Progenitor cell of endocrine pancreas (in vitro differentiated cells): ENCODE results near the gene NME3. TPM values are rescaled to one million over a fixed set of nuclear protein-coding genes. Genes with fewer than 3 reads are reported as not detected.

Experiments
- DNase-seq: peaks from one replicate; pipeline ENCODE4 v3.0.0; 2021; ENCODE audit warnings: low spot score; ENCODE audit not compliant: unreplicated experiment
- H3K27ac Mint-ChIP-seq: 2 replicates; pipeline ENCODE4 v1.8.0; 2021; ENCODE audit warnings: mild to moderate bottlenecking, moderate library complexity, mixed read lengths
- H3K27me3 Mint-ChIP-seq: 2 replicates; pipeline ENCODE4 v1.8.0; 2021; ENCODE audit warnings: mixed read lengths
- H3K36me3 Mint-ChIP-seq: 2 replicates; pipeline ENCODE4 v1.8.0; 2022; ENCODE audit warnings: mixed read lengths; ENCODE audit not compliant: insufficient read depth
- H3K4me1 Mint-ChIP-seq: 2 replicates; pipeline ENCODE4 v1.8.0; 2021; ENCODE audit warnings: low read depth, mixed read lengths
- H3K4me3 Mint-ChIP-seq: 2 replicates; pipeline ENCODE4 v1.8.0; 2021; ENCODE audit warnings: low read depth, mild to moderate bottlenecking, moderate library complexity, mixed read lengths
- H3K9me3 Mint-ChIP-seq: 2 replicates; pipeline ENCODE4 v1.8.0; 2021; ENCODE audit warnings: low read depth, mixed read lengths
- CTCF ChIP-seq: fragments of 200-600 bp; sonication (generic); IDR thresholded peaks from one replicate; pipeline ENCODE4 v1.5.0; 2021; ENCODE audit warnings: antibody characterized with exemption, mild to moderate bottlenecking; ENCODE audit not compliant: unreplicated experiment
- total RNA-seq: library from RNA; stranded (reverse); gene quantifications from 2 replicates; pipeline ENCODE4 v1.2.1, GENCODE V29; 2021

NME3 gene
- total RNA-seq, 1 donor from 2014 or later: 34.4 TPM

- TF ChIP-seq CTCF: no peak
- Mint-ChIP-seq H3K36me3 (no peaks in the 10 kb centered on the region), H3K27me3 (no peaks in the 10 kb centered on the region), H3K4me1 (no peaks in the 10 kb centered on the region), H3K9me3 (no peaks in the 10 kb centered on the region), H3K4me3 (no peak overlapping the region), H3K27ac (no peak overlapping the region)
- DNase-seq: no peak
Measured at GRCh38 chr16:1745181-1745899, 26.0 kb downstream of the NME3 start.

DNA sequence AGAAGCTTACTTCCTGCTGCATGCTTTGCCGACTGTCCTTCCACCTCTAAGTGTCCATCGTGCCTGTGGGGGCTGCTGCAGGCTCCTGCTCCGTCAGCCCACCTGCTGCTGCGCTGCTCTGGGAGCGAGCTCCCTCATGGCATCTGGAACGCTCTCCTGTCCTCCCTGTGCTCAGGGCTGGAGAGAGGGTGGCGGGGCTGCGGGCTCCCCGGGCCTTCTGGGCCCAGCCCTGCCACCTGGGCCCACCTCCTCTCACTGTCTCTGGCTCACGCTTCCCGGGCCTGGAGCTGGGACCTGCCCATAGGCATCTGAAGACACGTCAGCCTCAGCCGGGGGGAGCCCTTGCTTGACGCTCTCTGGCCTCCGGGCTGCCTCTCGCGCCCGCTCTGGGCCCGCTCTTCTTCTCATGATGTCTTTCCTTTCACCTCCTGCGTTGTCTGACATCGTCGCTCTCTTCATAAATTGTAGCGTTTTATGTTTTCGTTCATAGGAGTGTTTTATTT, 27.0 kb downstream of the NME3 start:
- no peak for TF ChIP-seq CTCF
- no peak overlapping the region for H3K4me3 Mint-ChIP-seq
- no peak for DNase-seq

GRCh38 chr16:1743376-1744337, 27.7 kb downstream of the NME3 start:
- no peak for TF ChIP-seq CTCF
- no peaks in the 10 kb centered on the region for H3K36me3 Mint-ChIP-seq
- no peaks in the 10 kb centered on the region for H3K9me3 Mint-ChIP-seq
- H3K4me1 Mint-ChIP-seq: no peaks in the 10 kb centered on the region
- no peak for DNase-seq
- H3K27ac Mint-ChIP-seq: no peak overlapping the region
- no peak overlapping the region for H3K4me3 Mint-ChIP-seq
- H3K27me3 Mint-ChIP-seq: no peaks in the 10 kb centered on the region

More for the DNA sequence above, 27.0 kb downstream of the NME3 start:
- Mint-ChIP-seq H3K9me3 (no peaks in the 10 kb centered on the region), H3K36me3 (no peaks in the 10 kb centered on the region), H3K4me1 (no peaks in the 10 kb centered on the region), H3K27me3 (no peaks in the 10 kb centered on the region), H3K27ac (no peak overlapping the region)

GRCh38 chr16:1741553-1742165, 29.7 kb downstream of the NME3 start:
- Mint-ChIP-seq H3K4me1 (no peaks in the 10 kb centered on the region), H3K27ac (no peak overlapping the region), H3K4me3 (no peak overlapping the region), H3K27me3 (no peaks in the 10 kb centered on the region), H3K36me3 (no peaks in the 10 kb centered on the region), H3K9me3 (no peaks in the 10 kb centered on the region)
- no peak for TF ChIP-seq CTCF
- no peak for DNase-seq
